ENCODE measurements around the gene ZDHHC8.

The ZDHHC8 gene

DNA sequence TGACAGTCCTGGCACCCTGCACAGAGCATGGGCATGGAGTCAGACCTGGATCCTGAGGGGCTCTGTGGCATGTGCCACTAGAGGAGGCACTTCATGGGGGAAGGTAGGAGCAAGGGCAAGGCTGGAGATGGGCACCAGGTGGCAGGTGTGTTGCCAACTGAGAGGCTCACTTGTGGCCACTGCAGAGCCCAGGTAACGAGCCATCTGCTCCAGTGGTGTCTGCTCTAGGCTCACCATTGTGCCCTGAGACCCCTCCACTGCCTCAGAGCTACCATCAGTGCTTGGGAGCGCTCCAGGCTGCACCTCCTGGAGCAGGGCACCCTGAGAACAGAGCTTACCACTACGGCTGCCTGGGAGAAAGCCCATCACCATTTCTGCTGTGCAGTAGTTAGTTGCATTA is 1.3 kb upstream of the ZDHHC8 start:
- H3K9me3 ChIP-seq (ENCODE audit: severe bottlenecking): no peaks in the 10 kb centered on the region
- no peak for DNase-seq
- TF ChIP-seq, protein P1, sequence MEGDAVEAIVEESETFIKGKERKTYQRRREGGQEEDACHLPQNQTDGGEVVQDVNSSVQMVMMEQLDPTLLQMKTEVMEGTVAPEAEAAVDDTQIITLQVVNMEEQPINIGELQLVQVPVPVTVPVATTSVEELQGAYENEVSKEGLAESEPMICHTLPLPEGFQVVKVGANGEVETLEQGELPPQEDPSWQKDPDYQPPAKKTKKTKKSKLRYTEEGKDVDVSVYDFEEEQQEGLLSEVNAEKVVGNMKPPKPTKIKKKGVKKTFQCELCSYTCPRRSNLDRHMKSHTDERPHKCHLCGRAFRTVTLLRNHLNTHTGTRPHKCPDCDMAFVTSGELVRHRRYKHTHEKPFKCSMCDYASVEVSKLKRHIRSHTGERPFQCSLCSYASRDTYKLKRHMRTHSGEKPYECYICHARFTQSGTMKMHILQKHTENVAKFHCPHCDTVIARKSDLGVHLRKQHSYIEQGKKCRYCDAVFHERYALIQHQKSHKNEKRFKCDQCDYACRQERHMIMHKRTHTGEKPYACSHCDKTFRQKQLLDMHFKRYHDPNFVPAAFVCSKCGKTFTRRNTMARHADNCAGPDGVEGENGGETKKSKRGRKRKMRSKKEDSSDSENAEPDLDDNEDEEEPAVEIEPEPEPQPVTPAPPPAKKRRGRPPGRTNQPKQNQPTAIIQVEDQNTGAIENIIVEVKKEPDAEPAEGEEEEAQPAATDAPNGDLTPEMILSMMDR (IDR thresholded peaks at IDR 0.05; ENCODE audit: low read depth, low read length): no peak
- H3K27ac ChIP-seq: no peak overlapping the region
- H3K27me3 ChIP-seq (ENCODE audit: insufficient read depth, low read depth, severe bottlenecking): no peaks in the 10 kb centered on the region
- H3K4me3 ChIP-seq (ENCODE audit: low read depth, low read length): peak overlapping the region; percentile 85; the same call in 1 of the 2 replicates
- H3K36me3 ChIP-seq: peaks cover 29% of the 10 kb centered on the region

DNA sequence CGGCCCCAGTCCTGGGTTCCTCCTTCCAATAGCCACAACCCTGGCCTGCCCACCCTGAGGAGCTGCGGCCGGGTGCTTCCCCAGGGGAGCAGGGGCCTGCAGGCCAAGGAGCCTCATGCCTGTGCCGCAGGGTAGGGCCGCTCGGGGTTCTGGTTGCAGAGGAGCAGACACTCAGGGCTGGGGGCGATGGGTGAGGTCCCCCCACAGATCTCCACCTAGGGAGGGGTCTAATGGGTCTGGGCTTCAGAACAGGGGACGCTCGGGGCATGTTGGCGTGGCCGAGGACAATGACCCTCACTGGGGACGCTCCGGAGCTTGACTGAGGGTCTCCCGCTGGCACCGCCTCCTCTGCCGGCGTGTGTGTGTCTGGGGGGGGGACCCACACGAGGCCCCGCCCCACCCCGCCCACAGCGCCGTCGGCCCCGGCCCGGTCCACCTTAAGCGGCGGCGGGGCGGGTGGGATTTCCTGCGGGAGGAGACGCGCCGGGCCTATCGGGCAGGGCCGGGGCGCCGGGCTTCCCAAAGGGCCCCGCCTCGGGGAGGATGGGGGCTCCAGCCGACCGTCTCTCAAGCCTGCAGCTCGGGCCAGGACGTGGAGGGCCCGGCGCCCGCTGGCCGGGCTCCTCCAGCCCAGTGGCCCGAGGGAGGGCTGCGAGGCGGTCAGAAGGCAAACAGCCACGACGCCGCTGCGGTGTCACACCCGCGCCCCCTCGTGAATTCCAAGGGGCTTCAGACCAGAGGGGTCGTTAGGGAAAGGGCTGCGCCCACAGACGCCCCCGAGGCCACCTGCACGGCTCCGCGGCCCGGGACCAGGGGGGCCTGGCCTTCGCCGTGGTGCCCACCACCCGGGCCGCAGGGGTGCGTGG is 640 bp upstream of the ZDHHC8 start:
- TF ChIP-seq, protein P1 (IDR thresholded peaks at IDR 0.05; ENCODE audit: low read depth, low read length): no peak
- no peaks in the 10 kb centered on the region for H3K27me3 ChIP-seq (ENCODE audit: insufficient read depth, low read depth, severe bottlenecking)
- H3K9me3 ChIP-seq (ENCODE audit: severe bottlenecking): no peaks in the 10 kb centered on the region
- DNase-seq: peak; percentile 76
- H3K4me3 ChIP-seq (ENCODE audit: low read depth, low read length): peak overlapping the region; percentile 85
- H3K27ac ChIP-seq: peak overlapping the region; percentile 59
- peaks cover 22% of the 10 kb centered on the region for H3K36me3 ChIP-seq

DNA sequence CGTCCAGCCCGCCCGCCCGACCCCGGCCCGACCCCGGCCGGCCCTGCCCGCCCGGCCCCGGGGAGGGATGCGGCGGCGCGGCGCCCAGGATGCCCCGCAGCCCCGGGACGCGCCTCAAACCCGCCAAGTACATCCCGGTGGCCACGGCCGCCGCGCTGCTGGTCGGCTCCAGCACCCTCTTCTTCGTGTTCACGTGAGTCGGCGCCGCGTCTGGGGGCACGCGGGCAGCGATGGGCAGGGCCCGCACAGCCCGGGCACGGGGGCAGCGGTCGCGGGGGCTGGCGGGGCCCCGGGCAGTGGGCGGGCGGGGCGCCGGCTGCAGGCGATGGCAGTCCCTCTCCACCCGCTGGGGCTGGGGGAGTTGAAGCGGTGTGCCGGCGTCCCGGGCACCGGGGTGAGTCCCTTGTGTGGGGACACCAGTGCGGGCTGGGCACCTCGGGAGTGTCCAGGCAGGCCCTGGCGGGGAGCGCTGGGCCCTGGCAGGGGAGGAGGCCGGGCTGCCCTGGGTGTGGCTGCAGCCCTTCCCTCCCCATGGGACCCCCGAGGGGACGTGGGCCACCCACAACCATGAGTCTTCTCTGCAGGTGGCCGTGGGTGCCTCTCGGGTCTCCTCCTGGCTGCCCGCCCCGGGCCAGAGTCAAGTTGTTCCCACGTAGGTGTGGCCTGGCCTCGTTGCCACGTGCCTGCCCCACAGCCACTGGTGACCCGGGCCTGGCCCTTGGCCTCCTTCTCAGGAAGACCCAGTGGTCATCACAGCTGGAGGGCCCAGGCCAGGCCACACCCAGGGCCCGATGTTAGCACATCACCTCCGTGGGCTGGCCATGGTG is 468 bp downstream of the ZDHHC8 start:
- H3K27ac ChIP-seq: no peak overlapping the region
- H3K4me3 ChIP-seq (ENCODE audit: low read depth, low read length): peak overlapping the region; percentile 62
- H3K9me3 ChIP-seq (ENCODE audit: severe bottlenecking): no peaks in the 10 kb centered on the region
- H3K27me3 ChIP-seq (ENCODE audit: insufficient read depth, low read depth, severe bottlenecking): no peaks in the 10 kb centered on the region
- no peak for DNase-seq
- peaks cover 11% of the 10 kb centered on the region for H3K36me3 ChIP-seq
- TF ChIP-seq, protein P1 (IDR thresholded peaks at IDR 0.05; ENCODE audit: low read depth, low read length): no peak

DNA sequence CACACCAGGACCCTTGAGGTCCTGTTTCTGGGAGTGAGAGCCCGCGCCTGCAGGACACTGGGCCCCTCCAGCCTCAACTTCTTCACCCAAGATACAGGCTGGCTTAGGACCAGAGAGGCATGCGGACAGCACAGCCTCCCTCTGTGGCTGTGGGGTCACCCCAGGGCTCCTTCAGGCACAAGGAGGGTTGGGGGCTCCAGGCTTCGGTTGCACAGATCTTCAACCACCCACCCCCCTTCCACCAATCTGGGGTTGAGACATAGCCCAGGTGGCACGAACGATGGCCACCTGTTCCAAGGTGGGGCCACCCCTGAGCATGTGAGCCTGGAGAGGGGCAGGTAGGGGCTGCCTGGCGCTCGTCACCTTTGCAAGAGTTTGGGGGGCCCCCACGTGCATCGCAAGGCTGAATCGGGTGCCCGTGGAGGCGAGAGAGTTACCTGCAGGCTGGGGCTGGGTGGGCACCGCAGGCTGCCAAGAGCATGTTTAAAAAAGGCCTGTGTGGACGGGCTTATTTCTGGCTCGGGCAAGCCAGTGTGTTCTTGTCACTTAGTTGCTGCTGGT is 1.2 kb downstream of the ZDHHC8 start:
- TF ChIP-seq, protein P1 (IDR thresholded peaks at IDR 0.05; ENCODE audit: low read depth, low read length): no peak
- Histone ChIP-seq H3K9me3 (ENCODE audit: severe bottlenecking) (no peaks in the 10 kb centered on the region), H3K27ac (no peak overlapping the region), H3K36me3 (peaks cover 4% of the 10 kb centered on the region), H3K4me3 (ENCODE audit: low read depth, low read length) (peak overlapping the region; percentile 62), H3K27me3 (ENCODE audit: insufficient read depth, low read depth, severe bottlenecking) (no peaks in the 10 kb centered on the region)
- no peak for DNase-seq

DNA sequence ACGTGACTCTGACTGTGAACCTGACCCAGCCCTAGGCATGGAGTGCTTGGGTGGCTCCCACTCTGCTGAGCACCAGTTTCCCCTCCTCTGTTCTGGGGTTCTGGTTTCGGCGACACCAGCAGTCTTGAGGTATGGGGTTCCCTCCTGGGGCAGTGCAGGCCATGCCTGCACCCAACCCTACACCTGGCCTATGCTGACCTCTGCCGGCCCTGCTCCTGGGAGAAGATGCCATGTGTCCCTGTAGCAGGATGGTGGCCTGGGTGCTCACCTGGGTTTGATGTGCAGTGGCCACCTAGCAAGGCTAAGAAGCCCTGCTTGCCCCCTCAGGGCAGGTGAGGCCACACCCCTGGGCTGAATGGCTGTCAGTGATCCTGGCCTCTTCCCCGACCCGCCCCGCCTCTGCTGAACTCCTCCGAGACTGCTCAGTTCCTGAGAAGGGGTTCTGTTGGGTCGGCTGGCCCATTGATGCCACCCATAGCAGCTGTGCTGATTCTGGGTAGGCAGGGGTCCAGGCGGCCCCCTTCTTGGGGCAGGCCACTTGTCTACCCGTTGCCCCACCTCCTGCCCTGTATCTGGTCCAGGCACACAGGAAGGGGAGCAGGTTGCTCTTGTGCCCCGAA is 2.4 kb downstream of the ZDHHC8 start:
- Histone ChIP-seq H3K4me3 (ENCODE audit: low read depth, low read length) (no peak overlapping the region), H3K9me3 (ENCODE audit: severe bottlenecking) (no peaks in the 10 kb centered on the region), H3K27ac (no peak overlapping the region), H3K36me3 (no peaks in the 10 kb centered on the region), H3K27me3 (ENCODE audit: insufficient read depth, low read depth, severe bottlenecking) (no peaks in the 10 kb centered on the region)
- TF ChIP-seq, protein P1 (IDR thresholded peaks at IDR 0.05; ENCODE audit: low read depth, low read length): no peak
- DNase-seq: no peak
